ENCODE data around the gene ACOT11.

- no peak for TF ChIP-seq CTCF (IDR thresholded peaks at IDR 0.05)
- TF ChIP-seq POLR2AphosphoS5 (IDR thresholded peaks at IDR 0.05), result no peak
- no peak for TF ChIP-seq POLR2A (IDR thresholded peaks at IDR 0.05)
These were observed 7.3 kb upstream of the ACOT11 start for GRCh38 chr1:54540582-54541295.

Data from sigmoid colon (tissue), 4 donors.